ENCODE results near the gene BTC.

GRCh38 chr4:74742185-74742584 is 52.1 kb downstream of the BTC start:
- TF ChIP-seq CTCF (IDR thresholded peaks at IDR 0.05) (no peak), ZFX (IDR thresholded peaks at IDR 0.05; ENCODE audit: borderline replicate concordance) (no peak)

Measured in 22Rv1 (cell line).